GM12864 (cell line): ENCODE measurements around the gene TMEM131L.

Experiments
- DNase-seq: peaks from one replicate; pipeline ENCODE4 v3.0.0-alpha.2; 2011; ENCODE audit warnings: low read depth
- H3K4me3 ChIP-seq: 2 replicates; pipeline ENCODE4 v1.5.1; 2011; ENCODE audit warnings: mild to moderate bottlenecking, low read depth, low read length, control low read depth
- TF ChIP-seq, protein P1 (sequence below): IDR thresholded peaks from 2 replicates; pipeline ENCODE4 v1.5.1; 2011; ENCODE audit warnings: low read depth, mild to moderate bottlenecking, moderate library complexity, low read length, control low read depth, inconsistent platforms; ENCODE audit errors: missing control alignments

TMEM131L gene

DNA sequence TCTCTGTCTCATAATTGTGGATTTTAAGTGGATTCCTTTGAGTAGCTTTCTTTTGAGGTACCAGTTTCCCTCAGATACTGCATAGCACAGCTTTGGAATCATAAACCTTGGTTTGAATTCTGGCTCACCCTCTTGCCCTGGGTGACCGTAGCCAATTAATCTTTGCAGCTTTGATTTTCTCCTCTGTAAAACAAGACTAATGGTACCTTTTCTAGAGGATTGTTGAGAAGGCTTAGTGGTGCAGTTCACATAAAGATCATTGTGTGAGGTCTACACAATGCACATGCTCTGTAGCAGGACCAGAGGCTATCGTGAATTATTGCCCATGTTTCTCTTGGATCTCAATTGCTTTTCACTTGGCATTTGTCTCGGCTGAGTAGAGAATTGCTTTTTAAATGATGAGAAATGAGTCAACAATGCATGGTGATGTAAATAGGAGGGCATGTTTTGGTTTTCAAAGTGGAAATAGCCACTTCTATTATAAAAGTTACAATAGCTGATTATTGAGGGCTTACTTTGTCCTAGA lies 47.9 kb downstream of the TMEM131L start:
- TF ChIP-seq, protein P1, sequence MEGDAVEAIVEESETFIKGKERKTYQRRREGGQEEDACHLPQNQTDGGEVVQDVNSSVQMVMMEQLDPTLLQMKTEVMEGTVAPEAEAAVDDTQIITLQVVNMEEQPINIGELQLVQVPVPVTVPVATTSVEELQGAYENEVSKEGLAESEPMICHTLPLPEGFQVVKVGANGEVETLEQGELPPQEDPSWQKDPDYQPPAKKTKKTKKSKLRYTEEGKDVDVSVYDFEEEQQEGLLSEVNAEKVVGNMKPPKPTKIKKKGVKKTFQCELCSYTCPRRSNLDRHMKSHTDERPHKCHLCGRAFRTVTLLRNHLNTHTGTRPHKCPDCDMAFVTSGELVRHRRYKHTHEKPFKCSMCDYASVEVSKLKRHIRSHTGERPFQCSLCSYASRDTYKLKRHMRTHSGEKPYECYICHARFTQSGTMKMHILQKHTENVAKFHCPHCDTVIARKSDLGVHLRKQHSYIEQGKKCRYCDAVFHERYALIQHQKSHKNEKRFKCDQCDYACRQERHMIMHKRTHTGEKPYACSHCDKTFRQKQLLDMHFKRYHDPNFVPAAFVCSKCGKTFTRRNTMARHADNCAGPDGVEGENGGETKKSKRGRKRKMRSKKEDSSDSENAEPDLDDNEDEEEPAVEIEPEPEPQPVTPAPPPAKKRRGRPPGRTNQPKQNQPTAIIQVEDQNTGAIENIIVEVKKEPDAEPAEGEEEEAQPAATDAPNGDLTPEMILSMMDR: no peak
- H3K4me3 ChIP-seq: no peak overlapping the region; the same call in 1 of the 2 replicates
- no peak for DNase-seq

- TF ChIP-seq, protein P1: no peak
- H3K4me3 ChIP-seq: no peak overlapping the region
- DNase-seq: no peak
Observed at GRCh38 chr4:153514688-153515426, 48.7 kb downstream of the TMEM131L start.

DNA sequence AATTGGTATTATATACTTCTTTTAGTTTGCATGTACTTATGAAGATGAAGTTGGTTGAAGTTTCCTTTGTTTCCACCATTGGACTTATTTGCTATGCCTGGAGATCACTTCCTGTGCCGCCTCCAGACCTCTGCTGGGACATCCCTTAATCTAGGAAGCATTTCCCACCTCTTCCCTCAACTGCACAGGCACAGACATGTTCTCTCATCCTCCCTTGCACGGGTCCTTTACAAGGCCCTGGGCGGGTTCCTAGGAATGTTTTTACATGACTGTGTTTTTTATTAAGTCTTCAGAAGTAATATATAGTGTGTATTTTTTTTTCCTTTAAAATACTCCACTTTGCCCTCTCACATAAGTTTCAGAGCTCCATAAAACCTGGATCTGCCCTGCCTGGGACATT lies 51.0 kb downstream of the TMEM131L start:
- no peak for DNase-seq
- peak overlapping the region; percentile 40; the same call in 1 of the 2 replicates for H3K4me3 ChIP-seq
- TF ChIP-seq, protein P1: no peak

- no peak for DNase-seq
- H3K4me3 ChIP-seq: peak overlapping the region; percentile 40; the same call in 1 of the 2 replicates
- TF ChIP-seq, protein P1: peak; percentile 22
Observed at GRCh38 chr4:153518001-153518400, 51.8 kb downstream of the TMEM131L start.

- H3K4me3 ChIP-seq: peak overlapping the region; percentile 5; the same call in 1 of the 2 replicates
- no peak for DNase-seq
Observed at GRCh38 chr4:153518637-153519389, 52.7 kb downstream of the TMEM131L start.

DNA sequence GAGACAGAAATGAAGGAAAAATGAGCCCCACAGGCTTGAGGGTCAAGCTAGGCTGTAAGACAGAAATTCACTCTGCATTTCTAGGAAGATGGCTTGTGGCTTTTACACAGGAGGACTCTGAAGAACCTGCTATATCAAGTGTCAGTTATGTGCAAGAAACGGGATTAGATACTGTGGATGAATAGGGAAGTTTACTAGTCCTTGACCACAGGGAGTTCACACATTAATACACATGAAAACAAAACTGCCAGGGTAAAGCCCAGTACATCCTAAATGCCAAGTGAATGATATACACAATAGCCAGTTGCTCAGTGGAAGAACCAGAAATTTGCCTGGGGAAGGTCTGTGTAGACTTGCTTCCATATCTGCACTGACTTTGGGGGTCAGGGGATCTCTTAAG lies 53.5 kb downstream of the TMEM131L start:
- DNase-seq: no peak
- no peak overlapping the region for H3K4me3 ChIP-seq
- TF ChIP-seq, protein P1: no peak

More at GRCh38 chr4:153518637-153519389, 52.7 kb downstream of the TMEM131L start:
- TF ChIP-seq, protein P1: no peak
